Kidney capillary endothelial cell (primary cell): Measurements from ENCODE around the gene AMBRA1.
A peak's percentile ranks its signal among the peaks of the same experiment; 100 is the strongest.
"Not testable (repeated sequence)": the region's sequence is repeated elsewhere in the genome, so short reads cannot be mapped to it uniquely, and the experiment has no call there.

Source experiments
- DNase-seq: peaks from one replicate; pipeline ENCODE4 v3.0.0-alpha.2; 2018; ENCODE audit warnings: low spot score

The AMBRA1 gene

DNA sequence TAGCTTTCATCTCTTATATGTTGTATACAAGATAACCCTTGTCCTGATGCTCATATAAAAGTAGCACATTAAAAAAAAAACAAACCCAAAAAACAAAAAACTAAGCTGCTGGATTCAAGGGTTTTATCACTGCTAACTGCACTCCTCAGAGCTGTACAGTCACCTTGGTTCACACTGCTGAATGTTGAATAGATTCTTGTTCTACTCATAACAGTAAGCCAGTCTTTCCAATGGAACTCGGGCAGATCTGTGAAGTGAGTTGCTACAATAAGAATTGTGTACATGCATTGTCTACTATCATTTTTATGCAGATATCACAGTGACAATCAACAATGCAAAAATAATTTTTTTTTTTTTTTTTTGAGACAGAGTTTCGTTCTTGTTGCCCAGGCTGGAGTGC lies 18.5 kb upstream of the AMBRA1 start:
- DNase-seq = no peak

DNA sequence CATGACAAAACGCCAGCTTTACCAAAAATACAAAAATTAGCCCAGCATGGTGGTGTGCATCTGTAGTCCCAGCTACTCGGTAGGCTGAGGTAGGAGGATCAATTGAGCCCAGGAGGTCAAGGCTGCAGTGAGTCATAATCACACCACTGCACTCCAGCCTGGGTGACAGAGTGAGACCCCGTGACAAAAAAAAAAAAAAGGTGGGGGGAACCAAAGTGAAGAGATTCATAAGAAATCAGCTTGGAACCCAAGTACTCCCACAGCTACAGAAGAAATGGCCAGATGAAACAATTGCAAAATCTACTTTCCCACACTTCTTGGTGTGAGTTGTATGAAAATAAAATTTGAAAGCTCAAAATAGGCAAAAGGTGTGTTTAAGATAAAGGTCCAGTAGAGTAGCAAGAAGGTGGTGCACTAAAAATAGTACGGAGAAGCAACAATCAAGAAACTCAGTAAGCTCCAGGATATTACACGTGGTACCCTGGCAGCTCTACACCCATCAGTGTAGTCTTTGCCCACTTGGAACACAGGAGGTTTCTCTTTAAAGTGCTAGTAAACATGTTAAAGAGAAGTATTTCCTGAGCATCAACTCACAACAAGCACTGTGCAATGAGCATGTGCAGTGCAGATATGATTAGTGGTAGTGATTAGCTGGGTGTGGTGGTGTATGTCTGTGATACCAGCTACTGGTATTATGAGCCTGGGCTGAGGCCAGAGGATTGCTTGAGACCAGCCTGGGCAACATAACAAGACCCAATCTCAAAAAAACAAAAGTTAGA lies 17.9 kb upstream of the AMBRA1 start:
- DNase-seq = no peak

DNA sequence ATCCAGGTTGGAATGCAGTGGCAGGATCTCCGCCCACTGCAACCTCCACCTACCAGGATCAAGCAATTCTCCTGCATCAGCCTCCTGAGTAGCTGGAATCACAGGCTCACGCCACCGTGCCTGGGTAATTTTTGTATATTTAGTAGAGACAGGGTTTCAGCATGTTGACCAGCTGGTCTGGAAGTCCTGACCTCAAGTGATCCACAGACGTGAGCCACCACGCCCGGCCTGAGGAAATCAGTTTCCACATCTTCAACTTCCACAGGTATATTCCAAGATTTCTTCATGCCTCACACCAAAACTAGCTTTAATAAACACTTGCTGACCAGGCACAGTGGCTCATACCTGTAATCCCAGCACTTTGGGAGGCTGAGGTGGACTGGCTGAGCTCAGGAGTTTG lies 15.6 kb upstream of the AMBRA1 start:
- no peak for DNase-seq

DNA sequence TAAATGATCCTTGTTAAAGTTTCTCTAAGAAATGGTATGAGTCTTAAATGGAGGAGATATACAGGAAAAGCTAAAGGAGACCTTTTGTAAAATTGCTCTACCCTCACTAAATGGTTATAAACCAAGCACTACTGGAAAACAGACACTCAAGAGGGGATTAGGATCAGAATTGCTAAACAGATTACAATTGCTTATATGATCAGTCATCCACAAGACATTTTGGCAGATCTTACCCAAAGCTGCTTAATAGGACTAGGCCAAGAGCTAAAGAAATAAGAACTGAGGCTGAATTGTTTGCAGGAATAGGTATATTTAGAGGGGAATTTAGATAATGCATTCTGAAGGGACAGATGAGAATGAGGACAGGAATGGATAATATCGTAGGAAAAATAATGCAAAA lies 13.7 kb upstream of the AMBRA1 start:
- DNase-seq = no peak

DNA sequence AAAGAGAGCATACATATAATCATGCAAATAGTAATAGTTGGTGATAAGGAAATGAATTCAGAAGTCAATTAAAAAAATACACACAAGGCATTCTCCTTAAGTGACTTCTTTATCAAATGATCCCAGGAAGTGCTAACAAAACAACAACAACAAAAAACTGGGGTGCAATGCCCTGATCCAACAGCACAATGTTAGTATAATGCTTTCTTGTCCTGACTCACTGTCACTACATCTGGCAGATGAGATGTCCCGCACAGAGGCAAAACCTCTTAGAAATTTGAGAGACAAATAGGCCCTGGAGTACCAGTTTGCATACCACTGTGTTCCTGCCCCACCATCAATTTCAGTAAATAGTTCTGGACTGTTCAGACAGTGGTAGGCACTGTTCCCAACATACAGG lies 11.0 kb upstream of the AMBRA1 start:
- DNase-seq = no peak

DNA sequence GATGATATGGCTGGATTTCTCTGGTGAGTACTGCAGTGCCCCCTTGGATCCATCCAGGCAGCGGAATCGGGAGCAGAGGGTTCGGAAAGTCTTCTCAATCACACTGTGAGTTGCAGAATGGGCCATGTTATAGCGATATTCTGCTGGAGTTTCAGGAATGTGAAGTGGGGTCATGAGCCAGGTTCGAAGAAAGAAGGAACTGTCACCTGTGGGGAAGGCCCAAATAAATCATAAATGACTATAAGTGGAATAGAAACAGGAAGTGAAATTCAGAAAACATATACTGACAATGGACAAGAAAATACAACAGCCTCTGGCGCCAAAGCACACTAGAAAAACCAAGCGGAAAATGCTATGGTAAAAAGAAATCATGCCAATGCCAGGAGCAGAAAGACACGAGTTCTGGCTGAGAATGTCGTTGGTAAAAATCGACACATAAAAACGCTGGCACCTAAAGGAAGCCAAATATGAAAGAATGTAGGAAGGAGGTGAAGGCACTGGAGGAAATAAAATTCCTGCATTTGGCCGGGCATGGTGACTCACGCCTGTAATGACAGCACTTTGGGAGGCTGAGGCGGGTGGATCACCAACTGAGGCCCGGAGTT lies 10.0 kb upstream of the AMBRA1 start:
- no peak for DNase-seq

DNA sequence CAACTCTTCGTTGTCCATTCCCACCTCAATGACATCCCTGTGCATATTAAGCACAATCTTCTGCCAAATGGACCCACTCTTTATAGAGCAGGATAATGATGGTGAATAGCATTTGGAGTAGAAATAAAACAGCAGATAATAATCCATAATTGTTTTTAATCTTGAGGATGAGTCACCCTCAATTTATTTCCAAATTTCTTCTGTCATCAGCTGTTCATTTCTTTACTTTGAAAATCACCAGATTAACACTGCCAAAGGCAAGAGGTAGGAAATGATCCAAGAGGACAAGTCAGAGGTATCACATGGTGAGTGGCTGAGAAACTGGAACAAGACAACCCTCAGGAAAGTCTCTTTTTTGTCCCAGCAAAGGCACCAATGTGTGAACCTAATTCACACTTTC lies 7.3 kb upstream of the AMBRA1 start:
- no peak for DNase-seq

DNA sequence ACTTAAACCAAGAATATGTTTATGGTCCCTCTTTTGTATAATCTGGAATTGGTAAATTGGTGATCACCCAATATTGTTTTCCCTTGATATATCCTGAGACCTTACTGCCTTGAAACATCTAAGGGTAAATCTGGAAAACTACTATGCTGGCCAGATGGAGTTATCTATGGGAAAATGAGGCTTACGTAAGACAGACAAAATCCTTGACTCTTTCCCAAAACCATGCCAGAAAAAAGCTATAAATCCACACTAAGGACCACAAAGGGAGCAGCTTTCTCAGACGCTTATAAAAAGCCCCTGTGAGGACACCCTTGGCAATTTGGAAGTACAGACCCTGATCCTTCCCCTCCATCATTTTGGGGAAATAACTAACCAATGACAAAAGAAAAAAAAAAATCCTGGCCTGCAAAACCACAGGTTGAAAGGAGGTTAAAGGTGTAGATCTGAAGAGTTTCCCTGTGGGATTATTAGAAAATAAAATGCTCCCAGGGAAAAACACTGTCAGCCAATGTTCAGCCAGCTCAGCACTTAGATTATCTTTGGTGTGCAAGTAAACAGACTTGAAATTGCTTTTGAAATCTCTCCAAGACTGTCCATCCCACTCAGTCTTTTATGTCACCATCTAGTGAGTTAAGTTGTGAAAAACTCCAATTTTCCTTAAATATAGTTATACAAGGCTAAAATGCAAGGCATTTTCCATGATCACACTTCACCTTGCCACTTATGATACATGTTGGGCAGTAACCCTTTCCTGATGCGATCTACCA lies 6.6 kb upstream of the AMBRA1 start:
- DNase-seq = no peak

DNA sequence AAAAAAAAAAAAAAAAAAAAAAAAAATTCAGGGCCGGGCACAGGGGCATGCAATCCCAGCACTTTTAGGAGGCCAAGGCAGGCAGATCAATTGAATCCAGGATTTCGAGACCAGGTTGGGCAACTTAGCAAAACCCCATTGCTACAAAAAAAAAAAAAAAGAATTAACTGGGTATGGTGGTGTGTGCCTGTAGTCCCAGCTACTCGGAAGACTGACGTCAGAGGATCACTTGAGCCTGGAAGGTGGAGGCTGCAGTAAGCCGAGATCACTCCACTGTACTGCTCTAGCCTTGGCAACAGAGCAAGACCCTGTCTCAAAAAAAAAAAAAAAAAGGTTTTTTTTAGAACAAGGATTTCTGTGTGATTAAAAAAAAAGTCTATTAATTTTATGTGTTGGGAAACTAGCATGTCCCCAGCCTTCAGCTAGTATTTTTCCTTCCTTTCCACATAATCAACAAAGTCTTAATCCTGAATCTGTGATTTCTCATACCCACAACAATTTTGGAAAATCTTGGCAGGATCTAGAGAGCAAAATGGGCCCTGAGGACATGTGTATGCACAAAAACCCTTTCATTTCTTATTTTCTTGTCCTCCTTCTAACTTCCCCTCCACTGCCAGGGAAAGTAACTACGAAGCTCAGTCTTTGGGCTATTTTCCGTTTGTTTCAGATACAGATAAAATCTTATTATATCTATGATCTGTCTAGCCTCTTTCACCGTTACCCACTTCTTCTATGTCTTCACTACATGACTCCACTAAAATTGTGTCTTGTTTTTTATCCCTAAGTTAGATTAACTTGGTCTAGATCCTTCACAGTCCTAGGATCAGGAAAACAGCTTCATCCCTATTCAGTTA lies 5.7 kb upstream of the AMBRA1 start:
- DNase-seq = no peak

DNA sequence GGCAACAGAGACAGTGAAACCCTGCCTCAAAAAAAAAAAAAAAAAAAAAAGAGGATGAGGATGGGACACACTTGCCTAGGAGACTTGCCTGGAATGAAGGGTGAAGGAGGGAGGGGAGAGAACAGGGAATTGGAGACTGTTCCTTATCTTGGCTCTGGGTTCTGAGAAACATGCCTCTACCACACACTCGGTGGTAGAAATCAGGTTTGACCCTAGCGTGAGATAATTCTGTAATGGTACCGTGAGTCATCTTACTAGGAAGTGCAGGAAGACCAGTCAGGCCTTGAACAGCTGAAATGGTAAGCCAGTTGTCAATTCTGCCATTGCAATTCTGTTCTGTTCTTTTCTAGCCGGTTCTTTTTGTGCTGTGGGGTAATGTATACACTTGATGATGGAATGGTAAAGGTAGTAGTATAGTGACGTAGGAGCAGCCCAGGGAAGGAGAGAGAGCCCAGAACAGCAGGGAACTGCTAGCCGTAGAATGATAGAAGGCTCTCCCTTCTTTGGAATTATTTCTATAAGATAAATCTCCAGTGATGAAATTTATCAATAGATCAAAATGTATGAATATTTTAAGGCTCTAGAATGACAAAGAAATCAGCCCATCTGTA lies 3.9 kb upstream of the AMBRA1 start:
- peak; percentile 59 for DNase-seq

DNA sequence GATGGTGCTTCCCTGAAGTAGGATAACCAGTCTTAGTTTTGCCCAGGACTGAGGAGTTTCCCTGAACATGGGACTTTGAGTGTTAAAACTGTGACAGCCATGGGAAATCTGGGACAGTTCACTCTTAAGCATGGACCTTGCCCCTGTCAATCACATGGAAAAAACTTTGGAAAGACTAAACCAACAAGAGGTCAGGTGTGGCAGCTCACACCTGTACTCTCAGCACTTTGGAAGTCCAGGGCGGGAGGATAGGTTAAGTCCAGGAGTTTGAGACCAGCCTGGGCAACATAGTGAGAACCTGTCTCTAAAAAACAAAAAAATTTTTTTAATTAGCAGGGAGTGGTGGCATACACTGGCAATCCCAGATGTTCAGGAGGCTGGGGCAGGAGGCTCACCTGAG lies 3.3 kb upstream of the AMBRA1 start:
- DNase-seq = no peak

DNA sequence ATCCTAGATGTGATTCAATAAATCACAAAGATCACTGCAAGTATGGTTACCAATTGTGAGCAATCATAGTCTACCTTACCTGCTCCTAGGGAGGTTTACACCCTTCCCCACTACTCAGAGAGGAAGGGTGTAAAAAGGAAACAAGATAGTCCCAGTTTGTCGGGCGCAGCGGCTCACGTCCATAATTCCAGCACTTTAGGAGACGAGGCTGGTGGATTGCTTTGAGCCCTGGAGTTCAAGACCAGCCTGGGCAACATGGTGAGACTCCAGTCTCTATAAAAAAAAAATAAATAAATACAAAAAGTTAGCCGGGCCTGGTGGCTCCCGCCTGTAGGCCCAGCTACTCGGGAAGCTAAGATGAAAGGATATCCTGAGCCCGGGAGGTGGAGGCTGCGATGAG lies 962 bp upstream of the AMBRA1 start:
- no peak for DNase-seq

DNA sequence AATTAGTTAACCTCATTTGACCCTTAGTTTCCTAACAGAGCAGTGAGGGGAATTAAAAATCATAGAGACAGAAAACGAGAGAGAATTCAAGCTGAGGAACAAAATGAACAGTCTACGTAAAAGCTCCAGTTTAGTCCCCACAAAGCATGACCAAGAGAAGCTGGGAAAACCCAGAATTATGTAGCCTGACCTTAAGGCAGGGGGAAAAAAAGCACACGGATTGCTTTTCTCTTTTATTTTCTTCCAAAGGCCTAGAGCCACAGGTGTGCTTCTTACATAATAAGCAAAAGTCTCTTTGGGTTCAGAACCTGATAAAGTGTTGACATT lies 514 bp upstream of the AMBRA1 start:
- no peak for DNase-seq

DNA sequence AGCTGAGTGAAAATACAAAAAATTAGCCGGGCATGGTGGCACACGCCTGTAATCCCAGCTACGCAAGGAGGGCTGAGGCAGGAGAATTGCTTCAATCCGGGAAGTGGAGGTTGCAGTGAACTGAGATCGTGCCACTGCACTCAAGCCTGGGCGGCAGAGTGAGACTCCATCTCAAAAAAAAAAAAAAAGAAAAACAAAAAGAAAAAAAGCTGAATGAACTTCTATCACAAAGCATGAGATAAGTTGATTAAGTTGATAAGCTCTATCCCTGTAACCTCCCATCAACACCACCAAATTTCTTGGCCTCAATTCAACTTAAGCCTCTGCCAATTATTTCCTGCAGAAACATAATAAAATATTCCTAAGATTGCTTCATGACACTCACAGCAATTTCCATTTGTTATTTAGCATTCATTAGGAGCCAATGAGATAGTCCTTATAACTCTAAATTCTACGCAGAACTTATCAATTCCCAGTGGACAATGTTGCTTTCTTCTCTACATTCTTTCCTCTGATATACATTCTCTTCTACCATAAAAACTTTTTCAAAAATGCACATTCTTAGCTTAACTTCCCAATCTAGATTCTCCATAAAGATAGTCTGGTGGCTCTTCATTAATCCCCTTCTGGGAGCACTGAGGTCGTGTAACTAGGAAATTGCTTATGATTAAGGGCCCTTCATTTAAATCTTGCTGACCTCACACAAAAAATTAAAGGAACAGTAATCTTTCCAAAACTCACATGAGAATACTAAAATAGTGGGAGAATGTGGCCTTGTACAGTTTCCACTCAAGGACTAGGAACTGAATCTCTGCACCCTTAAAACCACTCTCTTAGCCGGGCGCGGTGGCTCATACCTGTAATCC lies 2.9 kb downstream of the AMBRA1 start:
- DNase-seq = no peak

DNA sequence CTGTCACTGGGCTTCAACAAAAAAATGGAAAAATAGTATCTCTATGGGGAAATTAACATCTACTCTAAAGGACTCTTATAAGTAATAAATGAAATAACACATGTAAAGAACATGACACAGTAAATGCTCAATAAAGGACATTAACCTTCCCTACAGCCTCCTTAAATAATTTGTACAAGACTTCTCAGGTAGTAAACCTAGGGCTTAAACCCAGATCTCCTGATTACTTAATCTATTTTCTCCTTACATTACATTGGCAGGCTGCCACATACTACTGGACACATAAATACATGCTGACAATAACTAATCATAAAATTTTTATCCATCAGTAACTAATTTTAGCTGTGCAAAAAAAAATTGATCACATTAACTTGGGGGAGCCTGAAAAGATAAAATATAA lies 4.9 kb downstream of the AMBRA1 start:
- no peak for DNase-seq

DNA sequence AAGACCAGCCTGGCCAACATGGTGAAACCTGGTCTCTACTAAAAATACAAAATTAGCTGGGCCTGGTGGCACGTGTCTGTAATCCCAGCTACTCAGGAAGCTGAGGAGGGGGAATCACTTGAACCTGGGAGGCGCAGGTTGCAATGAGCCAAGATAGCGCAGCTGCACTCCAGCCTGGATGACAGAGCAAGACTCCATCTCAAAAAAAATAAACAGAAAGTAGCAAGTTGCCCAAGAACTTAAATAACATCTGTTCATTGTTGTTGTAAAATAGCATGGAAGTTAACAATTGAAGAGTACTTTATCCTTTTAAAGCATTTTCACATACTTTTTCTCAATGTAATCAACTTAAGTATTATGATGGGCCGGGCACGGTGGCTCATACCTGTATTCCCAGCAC lies 5.7 kb downstream of the AMBRA1 start:
- DNase-seq = no peak

DNA sequence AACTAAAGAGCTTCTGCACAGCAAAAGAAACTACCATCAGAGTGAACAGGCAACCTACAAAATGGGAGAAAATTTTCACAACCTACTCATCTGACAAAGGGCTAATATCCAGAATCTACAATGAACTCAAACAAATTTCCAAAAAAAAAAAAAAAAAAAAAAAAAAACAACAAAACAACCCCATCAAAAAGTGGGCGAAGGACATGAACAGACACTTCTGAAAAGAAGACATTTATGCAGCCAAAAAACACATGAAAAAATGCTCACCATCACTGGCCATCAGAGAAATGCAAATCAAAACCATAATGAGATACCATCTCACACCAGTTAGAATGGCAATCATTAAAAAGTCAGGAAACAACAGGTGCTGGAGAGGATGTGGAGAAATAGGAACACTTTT lies 10.3 kb downstream of the AMBRA1 start:
- DNase-seq = not testable (repeated sequence)

DNA sequence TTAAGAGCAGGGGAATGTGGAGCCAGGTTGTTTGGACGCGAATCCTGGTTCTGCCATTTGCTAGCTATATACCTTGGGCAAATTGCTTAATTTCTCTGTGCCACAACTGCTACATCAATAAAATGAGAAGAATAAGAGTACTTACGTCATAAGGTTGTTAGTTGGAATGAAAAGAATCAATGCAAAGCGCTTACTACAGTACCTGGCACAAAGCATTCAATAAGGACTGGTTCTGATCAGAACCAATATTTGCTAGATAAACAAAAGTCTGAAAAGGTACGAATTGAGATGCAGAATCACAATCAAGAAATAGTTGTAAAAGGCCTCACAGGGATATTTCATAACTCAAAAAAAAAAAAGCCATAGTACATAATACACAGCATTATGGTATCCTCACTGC lies 11.2 kb downstream of the AMBRA1 start:
- no peak for DNase-seq

DNA sequence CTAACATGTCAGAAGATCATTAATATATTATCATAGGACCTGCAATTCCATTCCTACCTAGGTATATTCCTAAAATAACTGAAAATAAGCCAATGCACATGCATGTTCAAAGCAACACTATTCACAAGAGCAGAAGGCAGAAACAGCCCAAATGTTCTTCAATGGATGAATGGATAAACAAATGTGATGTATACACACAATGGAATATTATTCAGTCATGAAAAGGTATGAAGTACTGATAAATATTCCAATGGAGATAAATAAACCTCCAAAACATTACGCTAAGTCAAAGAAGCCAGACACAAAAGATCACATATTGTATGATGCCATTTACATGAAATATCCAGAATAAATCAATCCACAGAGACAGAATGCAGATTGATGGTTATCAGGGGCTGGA lies 16.8 kb downstream of the AMBRA1 start:
- no peak for DNase-seq

DNA sequence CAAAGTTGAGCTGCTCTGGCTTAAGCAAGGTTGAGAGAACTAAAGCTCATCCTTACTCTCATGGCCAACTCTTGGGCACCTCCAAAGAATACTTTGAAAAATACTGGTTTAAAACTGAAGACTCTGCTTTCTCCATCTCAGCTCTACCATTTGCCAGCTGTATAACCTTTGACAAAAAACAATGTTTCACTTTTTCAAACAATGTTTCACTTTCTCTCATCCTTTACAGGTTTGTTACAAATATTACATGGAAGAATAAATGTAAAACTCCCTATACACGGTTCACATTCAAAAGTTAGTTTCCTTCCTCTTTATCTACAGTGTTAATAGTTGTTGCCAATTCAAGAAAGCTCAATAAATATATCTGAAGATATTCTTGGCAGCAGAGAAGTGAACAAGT lies 19.2 kb downstream of the AMBRA1 start:
- DNase-seq = no peak

DNA sequence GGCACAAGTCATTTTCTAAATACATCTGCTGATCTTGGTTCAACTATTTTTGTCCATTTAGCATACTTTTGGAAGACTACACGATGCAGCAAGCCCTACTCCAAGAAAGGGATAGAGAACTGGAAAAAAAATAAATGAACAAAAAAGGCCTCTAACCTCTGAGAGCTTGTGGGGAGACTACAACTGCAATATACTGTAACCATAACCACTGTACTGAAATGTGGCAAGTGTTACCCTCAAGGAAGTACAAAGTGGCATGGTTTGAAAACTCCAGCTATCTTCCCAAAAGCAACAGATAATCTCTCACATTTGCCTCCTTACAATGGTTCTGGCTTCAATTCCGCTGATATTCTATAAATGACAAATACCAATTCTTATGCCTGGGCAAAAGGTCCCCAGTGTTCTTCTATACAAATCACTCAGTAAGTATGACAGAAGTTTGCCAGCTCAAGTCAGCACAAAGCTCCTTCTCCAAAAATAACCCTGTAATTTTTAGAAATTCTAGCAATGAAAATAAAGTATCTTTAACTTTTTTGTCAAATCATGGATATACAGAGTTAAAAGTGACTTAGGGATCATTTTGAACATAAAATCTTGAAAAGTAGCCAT lies 22.9 kb downstream of the AMBRA1 start:
- DNase-seq = no peak
